Omental fat pad (tissue), 4 donors: ENCODE results near the gene SDCBP2. TPM values are rescaled to one million over a fixed set of nuclear protein-coding genes. Genes with fewer than 3 reads are reported as not detected.

Experiments used
- ATAC-seq: fragments of 150-250 bp; one replicate; pipeline ENCODE4 v1.9.1; 2016; ENCODE audit warnings: mild to moderate bottlenecking, moderate library complexity; ENCODE audit not compliant: low FRiP score
- DNase-seq: peaks from one replicate; pipeline ENCODE4 v3.0.0-alpha.2; 2019; ENCODE audit warnings: low spot score
- CTCF ChIP-seq, 3 donors: fragments of 450-650 bp; IDR thresholded peaks; one replicate each; pipeline ENCODE4 v1.5.1; 2016 to 2017; ENCODE audit warnings: antibody characterized with exemption in 3 of 3, mild to moderate bottlenecking in 3 of 3, moderate library complexity in 2 of 3
- total RNA-seq, 4 donors: library from RNA; depleted of rRNA; stranded (reverse); fragments of >200 nt; gene quantifications; one replicate each; pipeline ENCODE4 v1.1.0, GENCODE V29; 2016

Gene SDCBP2
- total RNA-seq = 10 to 100 TPM in 2 of 4 donors, 1 to 10 TPM in 2; 7.7 to 18.0 (median 9.8) TPM

GRCh38 chr20:1328680-1329330, at the start of gene SDCBP2:
SDCBP2 (minus strand) TSS chr20:1329139; CDS start chr20:1320416, 8,723 bp downstream.
- ATAC-seq (no peak), DNase-seq (peak; percentile 22)
- no peak for TF ChIP-seq CTCF (IDR thresholded peaks at IDR 0.05)

DNA sequence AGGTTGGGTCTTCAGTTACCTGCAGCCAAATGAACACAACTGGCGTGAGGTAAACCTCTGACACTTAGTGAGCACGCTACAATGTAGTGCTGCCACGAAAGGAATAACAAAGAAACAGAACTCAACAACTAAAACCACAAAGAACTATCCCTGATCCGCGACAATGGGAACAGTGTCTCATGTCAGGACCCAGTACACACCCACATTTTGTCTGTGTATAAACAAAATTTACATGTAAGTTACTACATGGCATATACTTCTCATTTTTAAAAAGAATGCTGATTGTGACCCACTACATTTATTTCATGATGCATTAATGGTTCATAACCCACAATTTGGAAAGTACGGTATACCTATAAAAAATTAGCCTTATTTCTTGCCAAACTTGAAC, 49.8 kb upstream of the SDCBP2 start:
- ATAC-seq = no peak
- no peak for DNase-seq
- TF ChIP-seq CTCF (IDR thresholded peaks at IDR 0.05) = no peak

DNA sequence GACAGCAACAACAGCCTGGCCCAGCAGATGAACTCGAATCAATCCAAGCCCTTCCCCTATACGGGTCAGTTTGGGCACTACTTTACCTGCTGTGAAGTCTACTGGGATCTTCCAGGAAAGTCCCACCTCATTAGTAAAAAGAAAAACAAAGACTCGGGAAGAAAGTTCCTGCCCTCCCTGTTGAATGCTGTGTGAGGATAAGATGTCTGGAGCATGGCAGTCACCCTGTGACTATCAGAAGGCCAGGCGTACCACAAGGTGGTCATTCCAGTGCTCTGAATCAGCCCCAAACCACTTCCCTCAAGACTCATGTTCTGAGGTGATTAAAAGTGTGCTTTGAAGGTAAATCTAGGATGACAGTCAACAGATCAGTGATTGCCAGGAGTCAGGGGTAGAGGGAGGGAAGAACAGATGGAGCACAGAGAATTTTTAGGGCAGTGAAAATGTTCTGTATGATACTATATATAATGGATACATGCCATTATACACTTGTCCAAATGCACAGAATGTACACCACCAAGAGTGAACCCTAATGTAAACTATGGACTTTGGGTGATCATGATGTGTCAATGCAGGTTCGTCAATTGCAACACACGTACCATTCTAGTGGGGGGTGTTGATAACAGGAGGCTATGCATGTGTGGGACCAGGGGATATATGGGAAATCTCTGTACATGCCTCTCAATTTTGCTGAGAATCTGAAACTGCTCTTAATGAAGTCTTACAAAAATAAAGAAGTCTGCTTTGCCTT, 49.2 kb upstream of the SDCBP2 start:
- ATAC-seq (no peak), DNase-seq (no peak)
- no peak for TF ChIP-seq CTCF (IDR thresholded peaks at IDR 0.05)

DNA sequence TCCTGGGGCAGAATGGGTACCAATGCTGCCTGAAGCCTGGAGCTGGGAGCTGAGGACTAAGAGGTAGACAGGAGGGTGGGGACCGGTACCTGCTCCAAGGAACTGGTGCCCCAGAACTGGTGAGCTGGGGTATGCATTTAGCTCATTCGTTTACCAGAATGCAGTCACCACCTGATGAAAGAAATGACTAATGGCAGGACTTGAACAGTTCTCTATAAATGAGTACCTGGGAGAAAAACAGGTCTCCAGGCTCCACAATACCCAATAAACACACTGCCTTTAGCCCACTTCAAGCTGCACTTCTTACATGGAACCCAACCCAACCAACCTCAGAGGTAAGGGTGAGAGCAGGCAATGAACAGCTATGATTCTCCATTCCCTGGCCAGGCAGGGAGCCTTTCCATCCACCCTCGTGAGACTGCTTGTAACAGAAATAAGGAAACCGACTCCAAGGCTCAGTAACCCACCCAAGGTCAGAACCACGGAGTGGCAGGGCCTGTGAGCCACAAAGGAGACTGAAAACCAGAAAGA, 48.5 kb upstream of the SDCBP2 start:
- ATAC-seq (peak; percentile 21), DNase-seq (no peak)
- no peak for TF ChIP-seq CTCF (IDR thresholded peaks at IDR 0.05)

DNA sequence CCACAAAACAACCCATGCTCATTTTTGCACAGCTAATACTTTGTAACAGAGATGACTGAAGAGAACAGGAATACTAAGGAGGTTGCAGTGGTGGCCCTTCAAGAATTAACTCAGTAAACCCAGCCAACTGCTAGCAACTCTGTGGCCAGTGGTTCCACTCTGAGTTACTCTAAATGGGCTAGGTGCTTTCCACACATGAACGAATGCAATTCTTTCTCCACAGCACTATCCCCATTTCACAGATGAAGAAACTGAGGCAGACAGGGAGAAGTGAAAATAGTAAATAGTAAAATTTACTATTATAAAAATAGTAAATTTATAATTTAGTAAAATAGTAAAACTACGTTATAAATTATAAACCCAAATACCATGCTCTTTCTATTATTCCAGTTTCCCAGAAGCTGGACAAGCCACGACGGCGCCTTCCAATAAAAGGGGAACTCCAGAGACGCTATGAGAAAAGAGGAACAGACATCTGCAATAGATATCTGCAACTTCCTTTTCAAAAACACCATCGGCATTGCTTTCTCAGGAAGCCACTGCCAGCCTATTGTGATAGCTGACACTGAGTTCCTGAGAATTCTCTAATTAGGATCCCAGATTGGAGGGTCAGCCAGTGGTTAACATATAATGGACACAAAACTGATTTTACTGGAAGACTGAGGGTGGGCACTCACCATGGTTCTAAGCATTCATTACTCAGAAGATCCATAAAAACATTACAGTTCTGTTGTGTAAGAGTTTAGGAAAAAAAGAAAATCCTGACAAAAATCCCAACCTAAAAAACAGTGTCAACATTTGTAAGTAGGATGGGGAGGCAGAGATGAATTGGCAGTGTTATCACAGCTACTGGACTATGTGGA, 47.7 kb upstream of the SDCBP2 start:
- TF ChIP-seq CTCF (IDR thresholded peaks at IDR 0.05) = no peak
- DNase-seq (no peak), ATAC-seq (peak; percentile 21)

DNA sequence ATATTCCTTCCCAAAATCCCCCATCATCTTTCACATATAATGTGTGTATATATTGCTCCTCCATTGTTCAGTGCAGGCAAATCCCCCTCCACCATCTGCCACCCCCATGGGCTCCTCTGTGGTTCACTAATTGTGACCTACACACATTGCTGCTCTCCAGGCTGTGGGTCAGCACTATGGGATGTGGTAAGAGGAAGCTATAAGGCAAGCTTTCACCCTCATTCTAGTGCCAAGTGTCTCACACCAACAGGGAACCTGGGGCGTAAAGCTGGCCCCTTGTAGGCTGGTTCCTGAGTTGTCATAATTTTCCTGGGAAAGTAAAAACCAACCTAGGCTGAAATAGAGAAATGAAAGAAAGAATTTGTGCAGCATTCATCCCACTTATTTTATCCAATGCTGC, 47.1 kb upstream of the SDCBP2 start:
- DNase-seq (no peak), ATAC-seq (no peak)
- no peak for TF ChIP-seq CTCF (IDR thresholded peaks at IDR 0.05)
